GM10847 (cell line): ENCODE results near the gene SMIM44.

Source experiments
- POLR2A ChIP-seq: IDR thresholded peaks from 2 replicates; pipeline ENCODE4 v1.6.1; 2011; ENCODE audit not compliant: insufficient read length; ENCODE audit errors: extremely low read depth

The SMIM44 gene

DNA sequence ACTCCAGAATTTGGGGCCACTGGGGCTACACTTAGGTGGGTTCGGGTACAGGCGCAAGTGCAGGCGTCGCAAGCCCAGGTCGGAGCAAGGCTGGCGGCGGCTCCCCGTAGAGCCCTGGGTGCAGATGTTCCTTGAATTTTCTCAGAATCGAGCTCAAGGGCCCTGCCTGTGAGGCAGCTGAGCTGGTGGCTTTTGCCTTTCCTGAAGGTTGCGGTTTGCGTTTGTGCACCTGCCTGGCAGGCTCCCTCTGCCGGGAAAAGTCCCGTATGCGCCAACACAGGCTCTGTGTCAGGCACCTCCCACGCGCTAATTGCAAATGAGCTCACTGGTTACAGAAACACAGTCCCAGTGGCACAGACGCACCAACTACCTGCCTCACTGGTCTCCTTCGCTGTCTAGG lies 11.3 kb upstream of the SMIM44 start:
- no peak for TF ChIP-seq POLR2A

DNA sequence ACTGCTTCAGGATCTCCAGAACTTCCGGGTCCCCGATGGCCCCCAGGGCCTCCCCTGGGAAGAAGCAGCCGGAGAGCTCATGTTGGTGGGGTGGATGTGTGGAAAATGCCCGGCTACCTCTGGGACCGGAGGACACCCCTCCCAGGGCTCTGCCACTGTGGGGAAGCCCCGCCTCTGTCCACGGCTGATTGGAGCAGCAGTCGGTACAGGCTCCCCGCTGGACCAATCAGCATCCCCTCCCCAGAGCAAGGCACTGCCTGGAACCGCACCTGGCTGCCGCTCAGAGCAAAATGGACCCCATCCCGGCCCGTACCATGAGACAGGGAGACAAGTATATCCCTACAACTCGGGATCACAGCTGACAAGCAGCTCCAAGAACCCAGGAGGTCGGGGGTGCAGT lies 10.8 kb upstream of the SMIM44 start:
- TF ChIP-seq POLR2A = no peak

DNA sequence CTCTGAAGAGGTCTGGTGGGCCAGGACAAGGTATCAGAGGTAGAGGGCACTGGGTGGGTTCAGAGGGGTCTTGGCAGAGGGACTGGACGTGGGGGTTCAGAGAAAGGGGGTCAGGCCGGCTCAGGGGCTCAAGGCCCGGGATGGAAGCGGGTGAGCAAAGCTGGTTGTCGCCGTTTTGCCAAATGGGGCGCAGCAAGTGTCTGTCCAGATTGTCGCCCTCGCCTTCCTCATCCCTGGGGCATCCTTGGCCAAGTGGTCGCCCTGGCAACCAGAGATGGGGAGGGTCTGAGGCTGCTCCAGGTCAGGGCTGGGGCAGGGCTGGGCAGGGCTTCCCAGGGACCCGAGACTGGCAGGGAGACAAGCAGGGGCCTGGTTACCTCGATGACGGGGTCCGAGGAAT lies 10.4 kb upstream of the SMIM44 start:
- TF ChIP-seq POLR2A = no peak

DNA sequence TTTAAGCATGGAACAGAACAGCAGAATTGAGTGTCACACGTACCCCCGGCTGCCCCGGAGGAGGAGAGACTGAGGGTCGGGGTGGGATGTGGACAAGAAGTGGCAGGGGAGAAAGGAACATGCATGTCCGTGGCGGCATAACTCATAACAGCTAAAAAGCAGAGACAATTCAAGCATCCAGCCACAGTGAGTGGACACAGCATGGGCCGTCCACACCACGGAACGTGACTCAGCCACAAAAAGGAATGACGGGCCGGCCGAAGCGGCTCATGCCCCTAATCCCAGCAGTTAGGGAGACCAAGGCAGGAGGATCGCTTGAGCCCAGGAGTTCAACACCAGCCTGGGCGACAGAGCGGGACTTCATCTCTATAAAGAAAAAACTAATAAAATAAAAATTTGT lies 9.7 kb upstream of the SMIM44 start:
- no peak for TF ChIP-seq POLR2A

DNA sequence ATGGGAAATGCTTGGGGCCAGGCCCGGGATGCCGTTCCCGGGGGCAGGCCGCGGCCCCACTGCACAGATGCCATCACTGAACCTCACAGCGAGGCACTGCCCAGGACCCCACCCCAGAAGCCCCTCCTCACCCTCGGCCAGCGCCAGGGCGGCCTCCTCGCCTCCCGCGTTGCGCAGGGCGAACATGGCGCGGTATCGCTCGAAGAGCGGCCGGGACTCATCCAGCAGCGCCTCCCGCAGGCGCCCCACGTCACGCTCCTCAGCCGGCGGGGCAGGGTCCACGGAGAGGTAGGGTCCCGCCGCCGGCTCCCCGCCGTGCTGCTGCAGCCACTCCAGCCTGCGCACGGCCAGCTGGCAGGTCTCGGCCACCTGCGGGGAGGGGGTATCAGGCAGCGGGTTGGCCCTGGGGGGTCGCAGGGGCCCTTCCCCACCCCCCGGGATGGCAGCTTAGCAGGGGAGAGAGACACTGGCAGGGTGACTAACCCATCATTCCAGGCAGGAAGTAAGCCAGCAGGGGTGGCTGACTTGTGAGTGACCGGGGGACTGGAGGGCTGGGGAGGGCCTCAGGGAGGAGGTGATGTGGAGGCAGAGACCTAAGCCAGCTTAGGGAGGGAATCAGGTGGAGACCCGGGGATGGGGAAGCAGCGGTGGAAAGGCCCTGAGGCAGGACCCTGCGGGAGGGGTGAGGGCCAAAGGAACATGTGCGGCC lies 9.0 kb upstream of the SMIM44 start:
- no peak for TF ChIP-seq POLR2A

DNA sequence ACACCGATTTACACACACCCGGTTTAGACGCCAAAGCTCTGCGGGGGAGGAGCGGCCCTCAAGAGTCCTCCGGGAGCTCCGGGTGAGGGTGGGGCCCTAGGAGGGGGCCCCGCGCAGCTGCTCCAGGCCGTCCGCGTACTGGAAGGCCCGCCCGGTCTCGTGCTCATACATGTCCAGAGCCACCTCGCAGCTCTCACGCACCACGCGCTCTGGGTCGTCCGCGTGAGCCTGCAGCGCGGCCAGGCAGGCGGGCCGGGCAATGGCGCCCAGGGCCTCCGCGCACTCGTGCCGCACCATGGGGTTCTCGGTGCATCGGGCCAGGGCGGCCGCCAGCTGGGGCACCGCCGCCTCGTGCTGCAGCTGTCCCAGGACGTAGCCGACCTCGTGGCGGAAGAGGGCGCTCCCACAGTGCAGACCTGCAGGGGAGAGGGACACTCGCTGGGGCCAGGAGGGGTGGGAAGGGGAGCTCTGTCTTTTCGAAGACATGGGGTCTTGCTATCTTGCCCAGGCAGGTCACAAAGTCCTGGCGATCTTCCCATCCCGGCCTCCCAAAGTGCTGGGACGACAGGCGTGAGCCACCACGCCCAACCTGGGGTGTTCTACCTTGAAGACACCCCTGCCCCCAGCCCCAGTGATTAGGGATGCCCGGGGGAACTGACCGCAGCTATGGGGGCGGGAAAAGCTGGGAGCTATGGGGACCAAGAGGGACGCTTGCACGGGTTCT lies 8.3 kb upstream of the SMIM44 start:
- TF ChIP-seq POLR2A = no peak

DNA sequence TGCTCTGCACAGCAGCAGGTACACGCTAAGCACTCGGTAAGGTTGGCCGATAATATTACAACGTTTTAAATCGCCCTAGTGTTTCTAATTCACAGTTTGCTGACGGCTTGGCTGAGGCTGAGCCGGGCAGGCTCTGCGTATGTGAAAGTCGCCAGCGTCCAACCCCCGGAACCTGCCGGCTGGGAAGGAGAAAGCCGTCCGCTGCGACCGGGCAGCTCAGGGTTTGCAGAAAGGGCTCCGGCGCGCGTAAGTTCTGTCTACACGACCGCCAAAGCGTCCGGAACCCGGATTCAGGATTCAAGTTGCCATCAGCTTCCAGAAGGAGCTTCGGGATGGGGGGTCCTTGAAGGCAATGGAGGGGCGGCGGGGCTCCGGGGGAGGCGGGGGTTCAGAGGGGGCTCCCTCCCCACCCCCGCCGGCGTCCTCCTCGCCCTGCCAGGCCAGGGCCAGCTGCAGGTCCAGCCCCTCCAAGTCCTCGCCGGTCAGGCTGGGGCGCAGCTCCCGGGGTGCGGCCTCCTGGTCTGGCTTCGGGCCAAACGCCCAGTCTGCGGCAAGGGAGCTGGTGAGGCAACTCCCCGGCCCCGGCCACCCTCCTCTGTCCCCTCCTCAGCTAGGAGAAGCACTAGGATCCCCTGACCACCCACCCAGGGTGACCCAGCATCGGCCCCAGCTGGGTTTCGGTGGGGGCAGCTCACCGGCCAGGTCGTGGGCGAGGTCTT lies 575 bp downstream of the SMIM44 start:
- TF ChIP-seq POLR2A = no peak

DNA sequence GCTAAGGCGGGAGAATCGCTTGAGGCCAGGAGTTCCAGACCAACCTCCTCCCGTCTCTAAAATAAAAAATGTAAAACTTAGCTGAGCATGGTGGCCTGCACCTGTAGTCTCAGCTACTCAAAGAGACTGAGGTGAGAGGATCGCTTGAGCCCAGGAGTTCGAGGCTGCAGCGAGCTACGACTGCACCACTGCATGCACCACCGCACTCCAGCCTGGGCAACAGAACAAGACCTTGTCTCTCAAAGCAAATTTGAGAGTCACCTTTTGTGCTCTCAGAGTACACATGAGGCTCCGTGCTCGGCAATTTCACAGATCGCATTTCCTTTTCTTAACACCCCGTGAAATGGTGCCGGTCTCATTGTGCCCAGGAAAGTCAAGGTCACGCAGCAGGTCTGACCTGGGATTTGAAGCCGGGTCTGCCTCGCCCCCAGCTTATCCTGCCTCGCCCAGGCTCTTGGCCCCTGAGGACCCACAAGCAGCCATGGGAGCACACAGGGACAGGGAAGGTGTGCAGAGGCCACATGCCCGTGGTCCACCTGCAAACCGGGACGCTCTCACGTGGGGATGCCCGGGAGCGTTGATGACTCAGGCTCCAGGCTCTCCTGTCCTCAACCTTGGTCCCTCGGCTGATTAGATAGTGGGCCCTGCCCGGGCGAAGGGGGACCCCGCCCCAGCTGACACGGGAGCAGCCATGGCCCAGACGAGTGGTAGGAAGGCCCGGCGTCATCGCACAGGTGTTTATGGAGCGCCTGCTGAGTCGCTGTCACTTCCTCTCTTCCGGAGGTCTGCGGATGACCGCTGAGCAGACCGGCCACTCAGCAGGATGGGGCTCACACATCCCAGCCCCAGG lies 1.8 kb downstream of the SMIM44 start:
- no peak for TF ChIP-seq POLR2A

DNA sequence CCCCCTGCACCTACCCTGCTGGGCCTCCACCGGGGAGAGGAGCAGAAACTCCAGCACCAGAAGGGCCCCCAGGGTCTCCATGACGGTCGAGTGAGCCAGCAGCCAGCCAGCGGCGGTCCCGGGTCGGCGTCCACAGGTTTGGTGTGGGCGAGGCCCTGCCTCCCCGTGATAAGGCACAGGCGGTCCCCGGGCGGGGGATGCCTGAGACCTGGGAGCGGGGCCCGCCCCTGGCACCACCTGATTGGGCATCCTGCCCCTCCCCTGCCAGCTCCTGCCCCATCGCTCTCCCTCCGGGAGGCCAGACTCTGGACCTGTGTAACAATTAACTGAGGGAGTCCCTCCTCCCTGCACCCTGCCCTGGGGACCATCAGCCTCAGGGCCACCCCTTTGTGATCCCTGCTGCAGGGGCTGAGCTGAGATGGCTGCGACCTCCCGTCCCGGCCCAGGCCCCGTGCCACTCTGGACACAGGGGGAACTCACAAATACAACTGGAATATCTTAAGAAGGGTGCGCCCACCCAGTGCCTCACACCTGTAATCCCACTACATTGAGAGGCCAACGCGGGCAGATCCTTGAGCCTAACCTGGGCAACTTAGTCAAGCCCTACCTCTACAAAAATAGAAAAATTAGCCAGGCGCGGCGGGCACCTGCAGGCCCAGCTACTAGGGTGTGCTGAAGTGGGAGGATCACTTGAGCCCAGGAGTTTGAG lies 2.7 kb downstream of the SMIM44 start, which contains the start of gene SMIM24:
Gene SMIM24 (minus strand): TSS at position 143 of the 709 bp plus-strand sequence. CDS start 62 bp downstream, at position 81.
- TF ChIP-seq POLR2A = no peak

DNA sequence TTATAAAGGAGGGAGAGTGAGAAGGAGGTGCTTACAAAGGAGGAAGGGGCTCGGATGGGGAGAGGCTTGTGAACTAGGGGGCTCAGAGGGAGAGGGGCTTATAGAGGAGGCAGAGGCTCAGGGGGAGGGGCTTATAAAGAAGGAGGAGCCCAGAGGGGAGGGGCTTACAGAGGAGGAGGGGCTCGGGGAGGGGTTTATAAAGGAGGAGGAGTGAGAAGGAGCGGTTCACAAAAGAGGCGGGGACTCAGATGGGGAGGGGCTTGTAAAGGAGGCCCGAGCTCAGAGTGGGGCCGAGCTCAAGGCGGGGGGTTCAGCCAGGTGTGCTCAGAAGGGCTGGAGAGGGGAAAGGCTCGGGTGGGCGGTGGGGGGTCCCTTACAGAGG lies 3.4 kb downstream of the SMIM44 start:
- TF ChIP-seq POLR2A = no peak

DNA sequence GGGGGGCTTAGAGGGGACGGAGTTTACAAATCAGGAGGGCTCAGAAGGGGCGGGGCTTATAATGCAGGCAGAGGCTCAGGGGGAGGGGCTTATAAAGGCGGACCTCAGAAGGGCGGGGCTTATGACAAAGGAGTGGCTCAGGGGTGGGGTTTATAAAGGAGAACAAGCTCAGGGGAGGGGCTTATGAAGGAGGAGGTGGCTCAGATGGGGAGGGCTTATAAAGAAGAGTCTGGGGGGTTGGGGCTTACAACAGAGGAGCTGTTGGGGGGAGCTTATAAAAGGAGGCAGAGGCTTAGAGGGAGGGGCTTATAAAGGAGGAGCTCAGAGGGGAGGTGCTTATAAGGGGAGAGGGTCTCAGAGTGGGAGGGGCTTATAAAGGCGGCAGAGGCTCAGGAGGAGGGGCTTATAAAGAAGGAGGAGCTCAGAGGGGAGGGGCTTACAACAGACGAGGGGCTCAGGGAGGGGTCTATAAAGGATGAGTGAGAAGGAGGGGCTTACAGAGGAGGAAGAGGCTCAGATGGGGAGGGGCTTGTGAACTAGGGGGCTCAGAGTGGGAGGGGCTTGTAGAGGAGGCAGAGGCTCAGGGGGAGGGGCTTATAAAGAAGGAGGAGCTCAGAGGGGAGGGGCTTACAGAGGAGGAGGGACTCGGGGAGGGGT lies 3.9 kb downstream of the SMIM44 start:
- no peak for TF ChIP-seq POLR2A

DNA sequence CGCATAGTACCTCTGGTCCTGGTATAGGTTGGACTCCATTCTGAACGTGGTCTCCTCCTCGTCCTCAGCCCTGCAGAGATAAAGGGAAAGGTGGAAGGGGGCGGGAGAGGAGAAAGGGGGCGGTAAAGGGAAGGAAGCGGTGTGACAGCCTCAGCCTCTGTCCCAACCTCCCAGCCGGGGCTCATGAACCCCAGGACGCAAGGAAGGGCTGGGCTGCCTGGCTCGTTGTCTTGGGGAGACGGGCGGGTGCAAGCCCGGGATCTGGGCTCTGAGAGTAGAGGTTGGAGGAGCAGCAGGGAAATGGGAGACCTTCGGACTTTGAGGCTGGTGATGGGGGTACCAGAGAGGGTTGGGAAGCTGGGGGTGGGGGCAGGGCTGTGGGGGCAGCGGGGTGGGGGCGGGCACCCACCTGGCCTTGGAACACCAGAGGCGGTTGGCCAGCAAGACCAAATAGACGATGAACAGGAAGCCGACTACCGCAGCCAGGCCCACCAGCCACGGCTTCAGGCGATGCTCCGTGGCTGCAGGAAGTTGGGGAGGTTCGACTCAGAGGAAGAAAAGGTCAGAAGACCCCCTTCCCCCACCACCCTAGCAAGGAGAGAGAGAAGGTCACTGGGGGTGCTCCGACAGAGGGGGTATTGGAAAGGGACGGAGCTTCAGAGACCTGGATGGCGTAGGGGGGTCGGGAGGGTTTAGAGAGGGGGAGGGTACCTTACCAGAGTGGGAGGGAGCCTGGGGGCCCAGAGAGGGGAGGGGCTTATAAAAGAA lies 4.6 kb downstream of the SMIM44 start:
- TF ChIP-seq POLR2A = no peak

DNA sequence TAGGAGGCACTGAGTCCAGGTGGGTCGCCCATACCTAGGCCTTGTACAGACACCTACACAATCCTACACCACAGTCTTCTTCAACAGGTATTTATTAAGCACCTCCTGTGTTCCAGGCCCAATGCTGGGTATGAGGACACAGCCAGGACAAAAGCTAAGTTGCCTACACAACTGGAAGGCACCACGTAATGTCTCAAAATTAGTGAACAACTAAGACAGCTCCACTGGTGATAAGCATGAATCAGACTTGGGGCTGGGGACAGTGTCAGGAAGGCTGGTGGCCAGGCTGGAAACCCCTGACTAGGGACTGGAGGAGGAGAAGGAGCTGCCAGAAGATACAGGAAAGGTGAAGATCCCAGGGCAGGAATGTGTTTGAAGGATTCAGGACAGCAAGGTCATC lies 5.3 kb downstream of the SMIM44 start:
- TF ChIP-seq POLR2A = no peak

DNA sequence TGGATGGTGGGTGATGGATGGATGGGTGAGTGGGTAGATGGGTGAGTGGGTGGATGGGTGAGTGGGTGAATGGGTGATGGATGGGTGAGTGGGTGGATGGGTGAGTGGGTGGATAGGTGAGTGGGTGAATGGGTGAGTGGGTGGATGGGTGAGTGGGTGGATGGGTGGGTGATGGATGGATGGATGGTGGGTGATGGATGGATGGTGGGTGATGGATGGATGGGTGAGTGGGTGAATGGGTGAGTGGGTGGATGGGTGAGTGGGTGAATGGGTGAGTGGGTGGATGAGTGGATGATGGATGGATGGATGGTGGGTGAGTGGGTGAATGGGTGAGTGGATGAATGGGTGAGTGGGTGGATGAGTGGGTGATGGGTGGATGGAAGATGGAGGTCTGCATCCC lies 5.7 kb downstream of the SMIM44 start:
- TF ChIP-seq POLR2A = no peak

DNA sequence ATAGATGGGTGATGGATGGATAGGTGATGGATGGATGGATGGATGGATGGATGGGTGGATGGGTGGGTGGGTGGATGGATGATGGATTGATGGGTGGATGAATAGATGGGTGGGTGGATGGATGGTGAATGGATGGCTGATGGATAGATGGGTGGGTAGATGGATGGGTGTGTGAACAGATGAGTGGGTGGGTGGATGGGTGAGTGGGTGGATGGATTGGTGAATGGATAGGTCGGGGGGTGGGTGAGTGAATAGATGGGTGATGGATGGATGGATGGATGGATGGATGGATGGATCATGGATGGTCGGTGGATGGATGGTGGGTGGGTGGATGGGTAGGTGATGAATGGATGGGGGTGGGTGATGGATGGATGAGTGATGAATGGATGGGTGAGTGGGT lies 6.4 kb downstream of the SMIM44 start:
- TF ChIP-seq POLR2A = no peak
